ENCODE measurements around the gene ITPKB.
"Not testable (repeated sequence)": the region's sequence is repeated elsewhere in the genome, so short reads cannot be mapped to it uniquely, and the experiment has no call there.

ITPKB gene

GRCh38 chr1:226776975-226777374 lies 37.9 kb upstream of the ITPKB start:
- no peaks in the 10 kb centered on the region for H3K27me3 ChIP-seq (replicated peaks)
- H3K36me3 ChIP-seq (replicated peaks), result no peaks in the 10 kb centered on the region
- no peak overlapping the region for H3K4me3 ChIP-seq (ENCODE audit: low read depth, low read length)
- DNase-seq, result no peak
- in situ Hi-C loops (cut with HindIII; ENCODE audit: low pct_ligation_motif_present, low sequenced_read_pairs), result no loop called here
- no peak overlapping the region for H3K27ac ChIP-seq
- TF ChIP-seq CTCF (IDR thresholded peaks at IDR 0.05; ENCODE audit: low read depth, low read length, missing control alignments), result no peak

- Histone ChIP-seq H3K27ac (no peak overlapping the region), H3K27me3 (replicated peaks) (no peaks in the 10 kb centered on the region), H3K36me3 (replicated peaks) (no peaks in the 10 kb centered on the region), H3K4me3 (ENCODE audit: low read depth, low read length) (no peak overlapping the region)
- no peak for TF ChIP-seq CTCF (IDR thresholded peaks at IDR 0.05; ENCODE audit: low read depth, low read length, missing control alignments)
- DNase-seq, result no peak
- in situ Hi-C loops (cut with HindIII; ENCODE audit: low pct_ligation_motif_present, low sequenced_read_pairs), result no loop called here
These were observed 37.0 kb upstream of the ITPKB start for GRCh38 chr1:226776066-226776465.

GRCh38 chr1:226772446-226773139 lies 33.5 kb upstream of the ITPKB start:
- no peak for TF ChIP-seq CTCF (IDR thresholded peaks at IDR 0.05; ENCODE audit: low read depth, low read length, missing control alignments)
- Histone ChIP-seq H3K4me3 (ENCODE audit: low read depth, low read length) (no peak overlapping the region), H3K27me3 (replicated peaks) (no peaks in the 10 kb centered on the region), H3K36me3 (replicated peaks) (no peaks in the 10 kb centered on the region), H3K27ac (no peak overlapping the region)
- no peak for DNase-seq
- in situ Hi-C loops (cut with HindIII; ENCODE audit: low pct_ligation_motif_present, low sequenced_read_pairs), result no loop called here

- H3K27me3 ChIP-seq (replicated peaks); in situ Hi-C loops (cut with HindIII; ENCODE audit: low pct_ligation_motif_present, low sequenced_read_pairs); H3K36me3 ChIP-seq (replicated peaks); H3K4me3 ChIP-seq (ENCODE audit: low read depth, low read length); DNase-seq; H3K27ac ChIP-seq: not testable (repeated sequence)
These were observed 28.1 kb upstream of the ITPKB start for GRCh38 chr1:226767170-226767569.

- no peak for DNase-seq
- in situ Hi-C loops (cut with HindIII; ENCODE audit: low pct_ligation_motif_present, low sequenced_read_pairs), result no loop called here
- H3K4me3 ChIP-seq (ENCODE audit: low read depth, low read length), result no peak overlapping the region
- H3K27me3 ChIP-seq (replicated peaks), result no peaks in the 10 kb centered on the region
- no peak overlapping the region for H3K27ac ChIP-seq
- no peak for TF ChIP-seq CTCF (IDR thresholded peaks at IDR 0.05; ENCODE audit: low read depth, low read length, missing control alignments)
- H3K36me3 ChIP-seq (replicated peaks), result no peaks in the 10 kb centered on the region
These were observed 27.5 kb upstream of the ITPKB start for GRCh38 chr1:226766565-226766964.

- H3K27me3 ChIP-seq (replicated peaks), result no peaks in the 10 kb centered on the region
- no peak for TF ChIP-seq CTCF (IDR thresholded peaks at IDR 0.05; ENCODE audit: low read depth, low read length, missing control alignments)
- no peak overlapping the region for H3K4me3 ChIP-seq (ENCODE audit: low read depth, low read length)
- no peak overlapping the region for H3K27ac ChIP-seq
- in situ Hi-C loops (cut with HindIII; ENCODE audit: low pct_ligation_motif_present, low sequenced_read_pairs), result no loop called here
- DNase-seq, result no peak
- no peaks in the 10 kb centered on the region for H3K36me3 ChIP-seq (replicated peaks)
These were observed 25.5 kb upstream of the ITPKB start for GRCh38 chr1:226764533-226764932.

All from brain microvascular endothelial cell (primary cell).